ENCODE results near the gene TRMT2A.

TRMT2A gene

DNA sequence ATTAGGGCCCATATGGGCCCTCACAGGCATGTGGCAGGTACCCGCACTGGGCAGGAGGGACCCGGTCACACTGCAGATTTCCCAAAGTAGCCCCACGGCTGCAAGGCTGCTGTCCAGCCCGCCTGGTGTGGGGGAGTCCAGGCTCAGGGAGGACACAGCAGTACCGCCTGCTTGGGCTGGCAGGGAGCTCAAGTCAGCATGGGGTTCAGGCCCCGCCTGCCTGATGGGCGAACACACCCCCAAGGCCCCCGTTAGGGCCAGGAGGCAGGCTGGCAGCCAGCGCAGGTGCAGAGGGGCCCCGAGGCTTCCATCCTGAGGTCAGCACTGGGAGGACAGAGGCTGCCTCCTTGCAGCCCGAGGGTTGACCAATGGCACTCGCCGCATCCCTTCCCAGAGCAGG lies 20.1 kb upstream of the TRMT2A start:
- DNase-seq (ENCODE audit: low read depth, low spot score), result no peak
- no peak overlapping the region for H3K4me3 ChIP-seq (ENCODE audit: low read depth, low read length)
- TF ChIP-seq, protein P1, sequence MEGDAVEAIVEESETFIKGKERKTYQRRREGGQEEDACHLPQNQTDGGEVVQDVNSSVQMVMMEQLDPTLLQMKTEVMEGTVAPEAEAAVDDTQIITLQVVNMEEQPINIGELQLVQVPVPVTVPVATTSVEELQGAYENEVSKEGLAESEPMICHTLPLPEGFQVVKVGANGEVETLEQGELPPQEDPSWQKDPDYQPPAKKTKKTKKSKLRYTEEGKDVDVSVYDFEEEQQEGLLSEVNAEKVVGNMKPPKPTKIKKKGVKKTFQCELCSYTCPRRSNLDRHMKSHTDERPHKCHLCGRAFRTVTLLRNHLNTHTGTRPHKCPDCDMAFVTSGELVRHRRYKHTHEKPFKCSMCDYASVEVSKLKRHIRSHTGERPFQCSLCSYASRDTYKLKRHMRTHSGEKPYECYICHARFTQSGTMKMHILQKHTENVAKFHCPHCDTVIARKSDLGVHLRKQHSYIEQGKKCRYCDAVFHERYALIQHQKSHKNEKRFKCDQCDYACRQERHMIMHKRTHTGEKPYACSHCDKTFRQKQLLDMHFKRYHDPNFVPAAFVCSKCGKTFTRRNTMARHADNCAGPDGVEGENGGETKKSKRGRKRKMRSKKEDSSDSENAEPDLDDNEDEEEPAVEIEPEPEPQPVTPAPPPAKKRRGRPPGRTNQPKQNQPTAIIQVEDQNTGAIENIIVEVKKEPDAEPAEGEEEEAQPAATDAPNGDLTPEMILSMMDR (IDR thresholded peaks at IDR 0.05; ENCODE audit: insufficient read depth, low read length, missing control alignments), result no peak
- CTCF ChIA-PET, result interaction anchor here (1.3 to 1.6 kb wide), 2 partner anchors 14 to 20 kb away, joined by 3 to 5 read pairs; no protein-coding TSS in a partner anchor
- POLR2A ChIA-PET, result no interaction called here

DNA sequence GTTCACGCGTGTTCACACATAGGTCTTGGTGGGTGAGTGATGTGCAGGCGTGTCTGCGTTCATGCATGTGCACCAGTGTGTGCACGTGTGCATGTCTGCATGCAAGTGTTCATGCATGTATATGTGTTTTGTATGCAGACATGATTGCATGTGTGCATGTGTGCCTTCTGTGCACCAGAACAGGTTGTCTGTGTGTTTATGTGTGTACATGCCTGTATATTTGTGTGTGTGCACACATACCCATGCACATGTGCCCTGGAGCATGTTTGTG lies 19.5 kb upstream of the TRMT2A start:
- H3K4me3 ChIP-seq (ENCODE audit: low read depth, low read length), result no peak overlapping the region
- DNase-seq (ENCODE audit: low read depth, low spot score), result no peak
- POLR2A ChIA-PET, result no interaction called here
- CTCF ChIA-PET, result interaction anchor here (1.3 to 1.6 kb wide), 2 partner anchors 15 to 21 kb away, joined by 3 to 5 read pairs; no protein-coding TSS in a partner anchor
- TF ChIP-seq, protein P1 (IDR thresholded peaks at IDR 0.05; ENCODE audit: insufficient read depth, low read length, missing control alignments), result no peak

DNA sequence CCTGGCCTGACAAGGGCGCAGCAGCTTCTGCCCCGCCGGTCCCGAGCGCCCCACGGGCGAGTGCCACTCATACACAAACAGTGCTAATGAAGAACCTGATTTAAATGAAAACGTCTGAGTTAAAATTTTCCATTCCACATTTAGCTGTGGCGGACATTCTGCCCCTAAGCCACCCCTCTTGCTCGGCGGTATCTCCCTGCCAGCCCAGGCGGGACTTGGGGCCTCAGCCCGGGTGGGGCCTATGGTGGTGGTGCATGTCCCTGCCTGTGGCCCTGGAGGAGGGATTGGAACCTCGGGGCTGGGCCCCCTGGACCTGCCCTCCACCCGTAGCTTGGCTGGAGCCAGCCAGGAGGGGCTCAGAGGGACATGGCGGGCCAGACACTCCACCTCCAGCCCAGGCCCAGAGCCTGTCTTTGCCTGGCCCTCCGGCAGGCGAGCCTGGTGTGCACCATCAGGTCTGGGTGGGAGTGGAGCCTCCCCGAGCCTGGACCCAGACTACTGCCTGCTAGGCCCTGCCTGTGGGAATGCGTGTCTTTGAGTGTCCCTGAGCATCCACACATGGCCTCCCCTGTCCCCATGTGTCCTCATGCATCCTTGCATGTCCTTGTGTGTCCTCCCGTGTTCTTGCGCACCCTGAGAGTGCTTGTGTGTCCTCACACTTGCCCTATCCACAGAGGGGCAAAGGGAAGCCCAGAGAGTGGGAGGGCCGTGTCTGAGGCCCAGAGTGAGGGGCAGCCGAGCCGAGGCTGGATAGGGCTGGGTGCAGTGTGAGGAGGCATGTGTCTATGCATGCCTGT lies 19.0 kb upstream of the TRMT2A start:
- H3K4me3 ChIP-seq (ENCODE audit: low read depth, low read length), result no peak overlapping the region
- ChIA-PET CTCF (interaction anchor here (1.3 to 1.6 kb wide), 2 partner anchors 15 to 21 kb away, joined by 3 to 5 read pairs; no protein-coding TSS in a partner anchor), POLR2A (no interaction called here)
- no peak for DNase-seq (ENCODE audit: low read depth, low spot score)
- TF ChIP-seq, protein P1 (IDR thresholded peaks at IDR 0.05; ENCODE audit: insufficient read depth, low read length, missing control alignments), result no peak

DNA sequence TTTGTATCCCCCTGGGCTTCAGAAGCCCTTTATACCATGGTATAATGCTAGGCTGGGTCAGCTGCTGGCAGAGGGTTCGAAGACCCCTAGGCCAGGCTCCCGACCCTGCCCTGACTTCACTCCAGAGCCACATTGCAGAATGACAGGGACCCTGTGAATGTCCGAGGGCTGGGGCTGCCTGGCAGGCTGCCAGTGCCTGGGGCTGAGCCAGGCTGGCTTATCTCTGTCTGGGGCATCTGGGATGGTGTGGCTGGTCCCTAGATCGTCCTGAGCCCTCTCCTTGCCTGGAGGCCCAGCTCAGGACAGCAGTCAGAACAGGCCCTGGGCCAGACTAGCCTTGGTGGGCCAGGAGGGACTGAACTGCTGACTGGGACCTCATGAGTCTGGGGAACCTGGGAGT lies 18.2 kb upstream of the TRMT2A start:
- TF ChIP-seq, protein P1 (IDR thresholded peaks at IDR 0.05; ENCODE audit: insufficient read depth, low read length, missing control alignments), result no peak
- DNase-seq (ENCODE audit: low read depth, low spot score), result no peak
- no peak overlapping the region for H3K4me3 ChIP-seq (ENCODE audit: low read depth, low read length)
- POLR2A ChIA-PET, result no interaction called here
- CTCF ChIA-PET, result no interaction called here

DNA sequence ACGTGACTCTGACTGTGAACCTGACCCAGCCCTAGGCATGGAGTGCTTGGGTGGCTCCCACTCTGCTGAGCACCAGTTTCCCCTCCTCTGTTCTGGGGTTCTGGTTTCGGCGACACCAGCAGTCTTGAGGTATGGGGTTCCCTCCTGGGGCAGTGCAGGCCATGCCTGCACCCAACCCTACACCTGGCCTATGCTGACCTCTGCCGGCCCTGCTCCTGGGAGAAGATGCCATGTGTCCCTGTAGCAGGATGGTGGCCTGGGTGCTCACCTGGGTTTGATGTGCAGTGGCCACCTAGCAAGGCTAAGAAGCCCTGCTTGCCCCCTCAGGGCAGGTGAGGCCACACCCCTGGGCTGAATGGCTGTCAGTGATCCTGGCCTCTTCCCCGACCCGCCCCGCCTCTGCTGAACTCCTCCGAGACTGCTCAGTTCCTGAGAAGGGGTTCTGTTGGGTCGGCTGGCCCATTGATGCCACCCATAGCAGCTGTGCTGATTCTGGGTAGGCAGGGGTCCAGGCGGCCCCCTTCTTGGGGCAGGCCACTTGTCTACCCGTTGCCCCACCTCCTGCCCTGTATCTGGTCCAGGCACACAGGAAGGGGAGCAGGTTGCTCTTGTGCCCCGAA lies 17.0 kb upstream of the TRMT2A start:
- ChIA-PET CTCF (no interaction called here), POLR2A (no interaction called here)

DNA sequence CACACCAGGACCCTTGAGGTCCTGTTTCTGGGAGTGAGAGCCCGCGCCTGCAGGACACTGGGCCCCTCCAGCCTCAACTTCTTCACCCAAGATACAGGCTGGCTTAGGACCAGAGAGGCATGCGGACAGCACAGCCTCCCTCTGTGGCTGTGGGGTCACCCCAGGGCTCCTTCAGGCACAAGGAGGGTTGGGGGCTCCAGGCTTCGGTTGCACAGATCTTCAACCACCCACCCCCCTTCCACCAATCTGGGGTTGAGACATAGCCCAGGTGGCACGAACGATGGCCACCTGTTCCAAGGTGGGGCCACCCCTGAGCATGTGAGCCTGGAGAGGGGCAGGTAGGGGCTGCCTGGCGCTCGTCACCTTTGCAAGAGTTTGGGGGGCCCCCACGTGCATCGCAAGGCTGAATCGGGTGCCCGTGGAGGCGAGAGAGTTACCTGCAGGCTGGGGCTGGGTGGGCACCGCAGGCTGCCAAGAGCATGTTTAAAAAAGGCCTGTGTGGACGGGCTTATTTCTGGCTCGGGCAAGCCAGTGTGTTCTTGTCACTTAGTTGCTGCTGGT lies 15.7 kb upstream of the TRMT2A start:
- TF ChIP-seq, protein P1 (IDR thresholded peaks at IDR 0.05; ENCODE audit: insufficient read depth, low read length, missing control alignments), result no peak
- no peak for DNase-seq (ENCODE audit: low read depth, low spot score)
- peak overlapping the region; percentile 80 for H3K4me3 ChIP-seq (ENCODE audit: low read depth, low read length)
- ChIA-PET CTCF (no interaction called here), POLR2A (no interaction called here)

More for the DNA sequence above, 17.0 kb upstream of the TRMT2A start:
- DNase-seq (ENCODE audit: low read depth, low spot score), result no peak
- TF ChIP-seq, protein P1 (IDR thresholded peaks at IDR 0.05; ENCODE audit: insufficient read depth, low read length, missing control alignments), result no peak
- 0 out of 2 replicates have a peak overlapping the region, but pooled peaks have one; percentile 8 for H3K4me3 ChIP-seq (ENCODE audit: low read depth, low read length)

Data from AG04449 (cell line).